ENCODE results near the gene PTBP2.

Gene PTBP2

GRCh38 chr1:96713649-96714048 is 7.9 kb upstream of the PTBP2 start:
- no peak for DNase-seq (ENCODE audit: extremely low spot score)
- no peak for TF ChIP-seq CTCF (IDR thresholded peaks at IDR 0.05; ENCODE audit: control extremely low read depth, extremely low read depth, low read depth, missing control alignments)
- ChIA-PET CTCF (no interaction called here), POLR2A (no interaction called here)

- POLR2A ChIA-PET = no interaction called here
- CTCF ChIA-PET = no interaction called here
- DNase-seq (ENCODE audit: extremely low spot score) = no peak
- TF ChIP-seq CTCF (IDR thresholded peaks at IDR 0.05; ENCODE audit: control extremely low read depth, extremely low read depth, low read depth, missing control alignments) = no peak
Measured at GRCh38 chr1:96714881-96715280, 6.7 kb upstream of the PTBP2 start.

- ChIA-PET CTCF (no interaction called here), POLR2A (no interaction called here)
- DNase-seq (ENCODE audit: extremely low spot score) = no peak
Measured at GRCh38 chr1:96715482-96715881, 6.1 kb upstream of the PTBP2 start.

GRCh38 chr1:96721053-96721415 is 550 bp upstream of the PTBP2 start:
- DNase-seq (ENCODE audit: extremely low spot score) = no peak
- CTCF ChIA-PET = interaction anchor here (1.5 kb wide), 1 partner anchor 12 kb away, joined by 3 read pairs; no protein-coding TSS in a partner anchor
- POLR2A ChIA-PET = no interaction called here
- no peak for TF ChIP-seq CTCF (IDR thresholded peaks at IDR 0.05; ENCODE audit: control extremely low read depth, extremely low read depth, low read depth, missing control alignments)

More at GRCh38 chr1:96715482-96715881, 6.1 kb upstream of the PTBP2 start:
- no peak for TF ChIP-seq CTCF (IDR thresholded peaks at IDR 0.05; ENCODE audit: control extremely low read depth, extremely low read depth, low read depth, missing control alignments)

GRCh38 chr1:96722161-96722922 is 758 bp downstream of the PTBP2 start:
- CTCF ChIA-PET = interaction anchor here (1.5 kb wide), 1 partner anchor 11 kb away, joined by 3 read pairs; no protein-coding TSS in a partner anchor
- DNase-seq (ENCODE audit: extremely low spot score) = no peak

GRCh38 chr1:96722958-96723357 is 1.4 kb downstream of the PTBP2 start:
- no peak for TF ChIP-seq CTCF (IDR thresholded peaks at IDR 0.05; ENCODE audit: control extremely low read depth, extremely low read depth, low read depth, missing control alignments)
- ChIA-PET CTCF (no interaction called here), POLR2A (no interaction called here)
- DNase-seq (ENCODE audit: extremely low spot score) = no peak

More at GRCh38 chr1:96722161-96722922, 758 bp downstream of the PTBP2 start:
- TF ChIP-seq CTCF (IDR thresholded peaks at IDR 0.05; ENCODE audit: control extremely low read depth, extremely low read depth, low read depth, missing control alignments) = no peak
- POLR2A ChIA-PET = no interaction called here
